Mesendoderm (in vitro differentiated cells): ENCODE measurements around the gene EIF5A2.
"Not testable (repeated sequence)": the region's sequence is repeated elsewhere in the genome, so short reads cannot be mapped to it uniquely, and the experiment has no call there.

Experiments
- DNase-seq: peaks from one replicate; pipeline ENCODE4 v3.0.0; 2013
- H2AK5ac ChIP-seq: 2 replicates; pipeline ENCODE4 v1.6.1; 2013; ENCODE audit warnings: low read length, inconsistent platforms
- H2BK120ac ChIP-seq: 2 replicates; pipeline ENCODE4 v1.6.1; 2013; ENCODE audit warnings: low read depth, mild to moderate bottlenecking, low read length, moderate library complexity, mixed read lengths
- H2BK15ac ChIP-seq: replicated peaks from 2 replicates; pipeline ENCODE4 v1.6.1; 2013; ENCODE audit warnings: low read depth, mild to moderate bottlenecking, moderate library complexity
- H2BK5ac ChIP-seq: 2 replicates; pipeline ENCODE4 v1.6.1; 2013; ENCODE audit warnings: low read length, inconsistent platforms
- H3K18ac ChIP-seq: 2 replicates; pipeline ENCODE4 v1.6.1; 2013; ENCODE audit warnings: mild to moderate bottlenecking, low read length, mixed read lengths
- H3K23ac ChIP-seq: one replicate; pipeline ENCODE4 v1.6.1; 2013; ENCODE audit warnings: low read length
- H3K27ac ChIP-seq: 2 replicates; pipeline ENCODE4 v1.5.1; 2013; ENCODE audit warnings: low read depth, mild to moderate bottlenecking, inconsistent platforms, low read length, moderate library complexity
- H3K27me3 ChIP-seq: 2 replicates; pipeline ENCODE4 v1.6.1; 2013; ENCODE audit warnings: low read length, control low read depth, mild to moderate bottlenecking, inconsistent platforms; ENCODE audit not compliant: insufficient read depth, poor library complexity
- H3K36me3 ChIP-seq: 2 replicates; pipeline ENCODE4 v1.6.1; 2013; ENCODE audit warnings: low read length, inconsistent platforms; ENCODE audit not compliant: control insufficient read depth, insufficient read depth
- H3K4ac ChIP-seq: one replicate; pipeline ENCODE4 v1.6.1; 2013; ENCODE audit warnings: low read depth, mild to moderate bottlenecking, low read length, moderate library complexity
- H3K4me1 ChIP-seq: 2 replicates; pipeline ENCODE4 v1.6.1; 2013; ENCODE audit warnings: low read depth, low read length, inconsistent platforms; ENCODE audit not compliant: control insufficient read depth
- H3K4me2 ChIP-seq: 2 replicates; pipeline ENCODE4 v1.6.1; 2013; ENCODE audit warnings: low read length
- H3K4me3 ChIP-seq: 2 replicates; pipeline ENCODE4 v1.5.1; 2013; ENCODE audit warnings: mild to moderate bottlenecking, low read length
- H3K56ac ChIP-seq: one replicate; pipeline ENCODE4 v1.6.1; 2013; ENCODE audit warnings: low read length
- H3K79me1 ChIP-seq: 2 replicates; pipeline ENCODE4 v1.6.1; 2013; ENCODE audit warnings: low read length, inconsistent platforms
- H3K79me2 ChIP-seq: 2 replicates; pipeline ENCODE4 v1.6.1; 2013; ENCODE audit warnings: mild to moderate bottlenecking, low read length; ENCODE audit not compliant: control insufficient read depth, insufficient read depth
- H3K9ac ChIP-seq: 2 replicates; pipeline ENCODE4 v1.6.1; 2013; ENCODE audit warnings: low read length, inconsistent platforms
- H4K5ac ChIP-seq: one replicate; pipeline ENCODE4 v1.6.1; 2013; ENCODE audit warnings: low read length
- H4K8ac ChIP-seq: one replicate; pipeline ENCODE4 v1.6.1; 2013; ENCODE audit warnings: low read depth, mild to moderate bottlenecking, control low read depth, low read length, moderate library complexity
- WGBS: extraction: QIAGEN DNeasy Blood & Tissue Kit; methylation state at CpG from one replicate; pipeline ENCODE4 v1.1.7; 2013; ENCODE audit warnings: low lambda C conversion rate, missing lambda C conversion rate; ENCODE audit not compliant: insufficient coverage; ENCODE audit errors: extremely low coverage; 5-methylcytosine and 5-hydroxymethylcytosine counted together

EIF5A2 gene

DNA sequence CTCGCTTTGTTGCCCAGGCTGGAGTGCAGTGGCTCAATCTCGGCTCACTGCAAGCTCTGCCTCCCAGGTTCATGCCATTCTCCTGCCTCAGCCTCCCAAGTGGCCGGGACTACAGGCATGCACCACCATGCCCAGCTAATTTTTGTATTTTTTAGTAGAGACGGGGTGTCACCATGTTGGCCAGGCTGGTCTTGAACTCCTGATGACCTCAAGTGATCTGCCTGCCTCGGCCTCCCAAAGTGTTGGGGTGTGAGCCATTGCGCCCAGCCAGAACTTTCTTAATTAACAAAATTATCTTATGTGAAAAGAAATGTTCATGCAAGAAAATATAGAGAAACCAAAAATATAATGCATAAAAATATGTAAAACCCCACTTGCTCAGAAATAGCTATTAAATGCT lies 31.1 kb downstream of the EIF5A2 start:
- H2BK15ac ChIP-seq, H3K18ac ChIP-seq, H4K8ac ChIP-seq, H3K79me1 ChIP-seq, H3K36me3 ChIP-seq, H3K4ac ChIP-seq, H3K27ac ChIP-seq, H4K5ac ChIP-seq, H3K27me3 ChIP-seq, H3K4me2 ChIP-seq, H3K79me2 ChIP-seq, H2AK5ac ChIP-seq, H3K4me1 ChIP-seq, H3K23ac ChIP-seq, DNase-seq, H3K9ac ChIP-seq, H2BK120ac ChIP-seq, H3K56ac ChIP-seq, H2BK5ac ChIP-seq, H3K4me3 ChIP-seq: not testable (repeated sequence)
- WGBS: no CpG with 5 or more reads among the region's 6 CpGs

GRCh38 chr3:170876537-170876936 lies 31.9 kb downstream of the EIF5A2 start:
- H4K8ac ChIP-seq: no peak overlapping the region
- no peak overlapping the region for H3K27ac ChIP-seq
- WGBS: no CpG with 5 or more reads among the region's 2 CpGs
- H3K56ac ChIP-seq: no peak overlapping the region
- H2BK15ac ChIP-seq: no peak overlapping the region
- H3K27me3 ChIP-seq: no peaks in the 10 kb centered on the region
- DNase-seq: no peak
- no peak overlapping the region for H3K18ac ChIP-seq
- no peak overlapping the region for H3K9ac ChIP-seq
- no peak overlapping the region for H2AK5ac ChIP-seq
- H3K4me2 ChIP-seq: no peak overlapping the region
- H3K4me1 ChIP-seq: no peaks in the 10 kb centered on the region
- no peaks in the 10 kb centered on the region for H3K79me1 ChIP-seq
- H4K5ac ChIP-seq: no peak overlapping the region
- H3K4ac ChIP-seq: no peak overlapping the region
- H3K36me3 ChIP-seq: no peaks in the 10 kb centered on the region
- H3K4me3 ChIP-seq: no peak overlapping the region
- no peaks in the 10 kb centered on the region for H3K79me2 ChIP-seq
- no peak overlapping the region for H3K23ac ChIP-seq
- no peak overlapping the region for H2BK120ac ChIP-seq
- H2BK5ac ChIP-seq: no peak overlapping the region

- peak within 1 kb of the TSS; percentile 84 for H3K23ac ChIP-seq
- peak within 1 kb of the TSS; percentile 98 for H3K4me3 ChIP-seq
- H3K56ac ChIP-seq: peak within 1 kb of the TSS; percentile 99
- H2AK5ac ChIP-seq: peak within 1 kb of the TSS; percentile 88
- H3K4me1 ChIP-seq: no peaks in the 10 kb centered on the region
- H3K9ac ChIP-seq: peak within 1 kb of the TSS; percentile 99
- H3K4ac ChIP-seq: peak within 1 kb of the TSS; percentile 96
- no CpG with 5 or more reads among the region's 59 CpGs for WGBS
- H4K8ac ChIP-seq: peak within 1 kb of the TSS; percentile 41
- H2BK120ac ChIP-seq: no peak within 1 kb of the TSS
- peak within 1 kb of the TSS; percentile 99 for H4K5ac ChIP-seq
- peaks cover 4% of the 10 kb centered on the region for H3K79me1 ChIP-seq
- peak; percentile 98 for DNase-seq
- peak within 1 kb of the TSS; percentile 71 for H3K4me2 ChIP-seq
- no peaks in the 10 kb centered on the region for H3K27me3 ChIP-seq
- H3K27ac ChIP-seq: peak within 1 kb of the TSS; percentile 88
- peak within 1 kb of the TSS; percentile 85 for H2BK5ac ChIP-seq
- peaks cover 25% of the 10 kb centered on the region for H3K79me2 ChIP-seq
- H2BK15ac ChIP-seq: no peak within 1 kb of the TSS
- H3K18ac ChIP-seq: peak within 1 kb of the TSS; percentile 95
- H3K36me3 ChIP-seq: peaks cover 4% of the 10 kb centered on the region
Observed at GRCh38 chr3:170869645-170870593, 38.5 kb downstream of the EIF5A2 start, which contains the start of gene RPL22L1. TSS of gene RPL22L1 (minus strand) at chr3:170870195. CDS start at chr3:170870167, 28 bp downstream.

- Histone ChIP-seq H3K4me1 (no peaks in the 10 kb centered on the region), H3K4ac (peak overlapping the region; percentile 87), H3K56ac (peak overlapping the region; percentile 99), H3K23ac (no peak overlapping the region), H4K8ac (peak overlapping the region; percentile 41), H2AK5ac (no peak overlapping the region), H3K79me1 (peaks cover 4% of the 10 kb centered on the region), H3K4me3 (peak overlapping the region; percentile 98), H2BK120ac (no peak overlapping the region), H3K18ac (peak overlapping the region; percentile 95), H4K5ac (no peak overlapping the region), H3K4me2 (peak overlapping the region; percentile 71), H3K36me3 (peaks cover 4% of the 10 kb centered on the region), H3K27ac (peak overlapping the region; percentile 4), H3K79me2 (peaks cover 25% of the 10 kb centered on the region), H3K9ac (peak overlapping the region; percentile 99), H2BK15ac (no peak overlapping the region), H2BK5ac (no peak overlapping the region), H3K27me3 (no peaks in the 10 kb centered on the region)
- no CpG with 5 or more reads among the region's 2 CpGs for WGBS
- no peak for DNase-seq
Observed at GRCh38 chr3:170869239-170869590, 39.2 kb downstream of the EIF5A2 start.

DNA sequence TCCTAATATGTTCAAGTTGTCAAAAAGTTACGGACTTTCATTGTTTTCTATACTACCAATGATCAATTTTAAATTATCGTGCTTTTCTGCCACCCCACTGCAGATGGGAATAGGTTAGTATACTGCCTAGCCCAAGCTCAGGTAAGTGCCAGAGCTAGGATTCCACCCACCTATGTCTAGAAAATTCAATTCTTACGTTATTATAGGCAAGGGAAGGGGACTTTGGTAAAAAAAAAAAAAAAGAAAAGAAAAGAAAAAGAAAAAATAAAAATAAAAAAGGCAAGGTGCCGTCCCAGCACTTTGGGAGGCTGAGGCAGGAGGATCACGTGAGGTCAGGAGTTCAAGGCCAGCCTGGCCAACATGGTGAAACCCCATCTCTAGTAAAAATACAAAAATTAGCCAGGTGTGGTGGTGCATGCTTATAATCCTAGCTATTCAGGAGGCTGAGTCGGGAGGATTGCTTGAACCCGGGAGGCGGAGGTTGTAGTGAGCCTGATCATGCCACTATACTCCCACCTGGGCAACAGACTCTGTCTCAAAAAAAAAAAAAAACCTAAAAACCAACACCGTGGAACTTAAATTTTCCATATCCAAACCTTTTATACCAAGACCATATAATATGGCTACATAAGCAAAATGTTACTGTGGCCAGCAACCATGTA lies 39.7 kb downstream of the EIF5A2 start:
- WGBS: no CpG with 5 or more reads among the region's 9 CpGs
- Histone ChIP-seq H3K23ac (no peak overlapping the region), H3K36me3 (peaks cover 4% of the 10 kb centered on the region), H3K9ac (peak overlapping the region; percentile 99), H3K18ac (peak overlapping the region; percentile 81), H3K4ac (no peak overlapping the region), H2BK5ac (no peak overlapping the region), H2BK120ac (no peak overlapping the region), H4K5ac (no peak overlapping the region), H3K4me1 (no peaks in the 10 kb centered on the region), H3K79me1 (peaks cover 4% of the 10 kb centered on the region), H3K4me3 (peak overlapping the region; percentile 98), H3K27me3 (no peaks in the 10 kb centered on the region), H4K8ac (no peak overlapping the region), H2AK5ac (no peak overlapping the region), H2BK15ac (no peak overlapping the region), H3K4me2 (peak overlapping the region; percentile 71), H3K79me2 (peaks cover 25% of the 10 kb centered on the region), H3K56ac (peak overlapping the region; percentile 99), H3K27ac (peak overlapping the region; percentile 22)
- DNase-seq: no peak
